GM12874 (cell line): ENCODE data around the gene DYNC1H1.

Experiments used
- CTCF ChIP-seq: IDR thresholded peaks from 2 replicates; pipeline ENCODE4 v1.5.1; 2011; ENCODE audit warnings: low read depth, mild to moderate bottlenecking, control low read depth, low read length, moderate library complexity; ENCODE audit not compliant: insufficient read depth

DYNC1H1 gene

GRCh38 chr14:101947577-101947903 lies 16.8 kb upstream of the DYNC1H1 start:
- no peak for TF ChIP-seq CTCF

DNA sequence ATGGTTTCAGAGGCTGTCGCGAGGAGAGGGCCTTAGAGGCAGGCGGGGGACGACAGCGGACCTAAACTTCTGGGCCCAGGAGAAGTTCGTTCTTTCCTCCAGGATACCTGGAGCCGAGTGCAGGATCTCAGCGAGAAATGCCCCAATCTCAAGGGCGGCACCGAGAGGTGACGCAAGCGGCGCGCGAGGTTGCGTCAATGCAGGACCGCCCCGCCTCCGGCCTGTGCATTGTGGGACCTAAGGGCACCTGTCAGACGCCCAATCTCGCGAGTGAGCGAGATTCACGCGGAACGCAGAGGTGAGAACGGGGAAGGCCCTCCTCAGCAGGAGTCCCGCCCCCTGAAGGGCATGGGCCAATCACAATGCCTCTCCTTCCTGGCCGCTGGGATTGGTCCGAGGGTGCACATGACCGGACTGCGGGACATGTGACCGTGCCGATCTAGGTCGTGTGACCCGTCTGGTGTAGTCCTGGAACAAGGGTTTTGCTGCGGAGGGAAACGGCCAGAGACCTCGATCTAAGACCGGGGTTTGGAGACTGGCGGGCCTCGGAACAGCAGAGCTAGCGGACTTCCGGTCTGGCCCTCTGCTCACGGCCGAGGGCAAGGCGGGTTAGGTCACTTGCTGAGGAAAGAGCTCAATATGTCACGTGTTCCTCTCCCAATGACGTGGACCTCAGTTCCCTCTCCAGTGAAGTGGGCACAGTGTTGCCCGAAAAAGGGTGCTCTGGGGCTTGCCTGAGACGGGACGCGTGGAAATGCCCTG lies 16.3 kb upstream of the DYNC1H1 start:
- TF ChIP-seq CTCF = no peak

DNA sequence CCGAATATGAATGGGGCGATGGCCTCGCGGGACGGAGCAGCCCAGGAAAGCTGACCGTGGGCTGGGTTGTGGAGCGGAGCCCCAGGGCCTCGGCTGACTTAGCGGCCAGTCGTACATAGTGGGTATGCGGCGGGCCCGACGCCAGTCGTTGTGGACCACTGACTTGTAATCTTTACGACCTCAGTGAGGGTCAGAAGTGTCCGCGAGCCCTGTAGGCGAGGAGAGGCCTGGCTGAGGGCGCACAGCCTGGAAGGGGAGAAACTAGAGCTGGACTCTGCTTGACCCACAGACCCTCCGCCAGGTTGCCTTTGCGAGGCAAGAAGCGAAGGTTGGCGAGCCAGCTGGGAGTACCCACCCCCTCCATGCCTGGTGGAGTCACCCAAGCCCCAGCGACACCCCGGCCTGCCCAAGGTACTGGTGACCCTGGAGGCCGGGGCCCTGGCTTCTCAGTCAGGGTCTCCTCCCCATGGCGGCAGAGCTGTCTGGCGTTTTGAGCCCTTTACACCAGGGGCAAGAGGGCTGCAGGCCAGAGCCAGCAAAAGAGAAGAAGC lies 15.6 kb upstream of the DYNC1H1 start:
- no peak for TF ChIP-seq CTCF

DNA sequence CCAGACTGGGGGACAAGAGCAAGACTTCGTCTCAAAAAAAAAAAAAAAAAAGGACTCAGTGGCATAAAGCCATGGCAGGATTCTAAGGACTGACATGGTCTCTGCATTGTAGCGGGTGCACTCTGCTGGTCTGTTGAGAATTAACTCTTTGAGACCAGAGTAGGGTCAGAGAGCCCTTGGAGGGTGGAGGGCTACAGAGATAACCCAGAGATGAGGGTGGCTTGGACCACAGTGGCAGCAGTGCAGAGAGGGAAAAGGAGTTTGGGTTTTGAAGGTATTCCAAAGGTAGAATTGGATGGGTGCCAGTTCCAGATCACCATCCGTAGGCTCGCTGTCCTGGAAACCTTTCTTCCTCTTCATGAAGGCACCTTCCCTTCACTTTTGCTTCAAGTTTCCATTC lies 14.3 kb upstream of the DYNC1H1 start:
- TF ChIP-seq CTCF = no peak

- no peak for TF ChIP-seq CTCF
Observed at GRCh38 chr14:101950516-101951215, 13.7 kb upstream of the DYNC1H1 start.

- no peak for TF ChIP-seq CTCF
Observed at GRCh38 chr14:101953151-101953550, 11.2 kb upstream of the DYNC1H1 start.

- no peak for TF ChIP-seq CTCF
Observed at GRCh38 chr14:101954501-101954900, 9.9 kb upstream of the DYNC1H1 start.
